CD8-positive, alpha-beta memory T cell (primary cell): Measurements from ENCODE around the gene RAB15. TPM values are rescaled to one million over a fixed set of nuclear protein-coding genes. Genes with fewer than 3 reads are reported as not detected.

Source experiments
- CTCF ChIA-PET: fragments of 350-600 bp; sonication (Branson Sonifier 250); formaldehyde crosslinking; loops from one replicate; lab custom pipeline; 2021; ENCODE audit warnings: antibody characterized with exemption; lab: Charles Lee
- POLR2A ChIA-PET: fragments of 350-600 bp; sonication (Branson Sonifier 250); formaldehyde crosslinking; loops from one replicate; lab custom pipeline; 2021; ENCODE audit warnings: antibody characterized with exemption; lab: Charles Lee
- DNase-seq, 5 donors: peaks; one replicate each; pipeline versions ENCODE4 v3.0.0 to v3.0.0-alpha.2; 2020 to 2022; ENCODE audit warnings: mixed read lengths in 1 of 5
- H3K27ac ChIP-seq: one replicate; pipeline ENCODE4 v1.7.0; 2013; ENCODE audit warnings: low read depth, mild to moderate bottlenecking, low read length, moderate library complexity
- H3K27me3 ChIP-seq: 2 replicates; pipeline ENCODE4 v1.7.0; 2013; ENCODE audit warnings: low read length, mild to moderate bottlenecking; ENCODE audit not compliant: insufficient read depth, poor library complexity, severe bottlenecking
- H3K36me3 ChIP-seq: 2 replicates; pipeline ENCODE4 v1.7.0; 2013; ENCODE audit warnings: mild to moderate bottlenecking, low read length, moderate library complexity; ENCODE audit not compliant: insufficient read depth
- H3K4me1 ChIP-seq: 2 replicates; pipeline ENCODE4 v1.7.0; 2013; ENCODE audit warnings: mild to moderate bottlenecking, low read length, moderate library complexity; ENCODE audit not compliant: insufficient read depth
- H3K4me3 ChIP-seq: 2 replicates; pipeline ENCODE4 v1.7.0; 2013; ENCODE audit warnings: mild to moderate bottlenecking, low read length
- H3K9me3 ChIP-seq: 2 replicates; pipeline ENCODE4 v1.7.0; 2013; ENCODE audit warnings: mild to moderate bottlenecking, low read length
- H3K27ac Mint-ChIP-seq, 8 donors: one replicate each; pipeline ENCODE4 v1.8.0; 2020 to 2021; ENCODE audit warnings: mixed read lengths in 8 of 8, mild to moderate bottlenecking in 6 of 8, inconsistent platforms in 3 of 8, moderate library complexity in 3 of 8
- H3K27me3 Mint-ChIP-seq, 2 donors: one replicate each; pipeline ENCODE4 v1.8.0; 2020 to 2021; ENCODE audit warnings: mixed read lengths in 2 of 2, mild to moderate bottlenecking in 1 of 2, moderate library complexity in 1 of 2
- H3K36me3 Mint-ChIP-seq, 3 donors: one replicate each; pipeline ENCODE4 v1.8.0; 2020 to 2021; ENCODE audit warnings: mixed read lengths in 3 of 3, inconsistent platforms in 1 of 3, mild to moderate bottlenecking in 1 of 3
- H3K4me1 Mint-ChIP-seq, 3 donors: one replicate each; pipeline ENCODE4 v1.8.0; 2020 to 2021; ENCODE audit warnings: mixed read lengths in 3 of 3, inconsistent platforms in 1 of 3, mild to moderate bottlenecking in 1 of 3
- H3K4me3 Mint-ChIP-seq, 7 donors: one replicate each; pipeline ENCODE4 v1.8.0; 2020 to 2021; ENCODE audit warnings: mixed read lengths in 7 of 7, mild to moderate bottlenecking in 6 of 7, moderate library complexity in 4 of 7, inconsistent platforms in 2 of 7
- H3K9me3 Mint-ChIP-seq, 5 donors: one replicate each; pipeline ENCODE4 v1.8.0; 2020 to 2022; ENCODE audit warnings: mixed read lengths in 5 of 5, mild to moderate bottlenecking in 3 of 5, moderate library complexity in 2 of 5, inconsistent platforms in 1 of 5
- polyA plus RNA-seq: library from polyadenylated mRNA; unstranded; fragments of 300-500 nt; fragmentation: Illumina TruSeq; gene quantifications from one replicate; pipeline ENCODE4 v1.2.3, GENCODE V29; 2021
- total RNA-seq, 2 experiments: library from RNA; stranded (reverse); gene quantifications; one replicate each; pipeline ENCODE4 v1.2.3, GENCODE V29; 2021

The RAB15 gene
- total and polyA plus RNA-seq, 3 experiments from 2014 or later, result 4.2 to 4.9 (median 4.7) TPM

DNA sequence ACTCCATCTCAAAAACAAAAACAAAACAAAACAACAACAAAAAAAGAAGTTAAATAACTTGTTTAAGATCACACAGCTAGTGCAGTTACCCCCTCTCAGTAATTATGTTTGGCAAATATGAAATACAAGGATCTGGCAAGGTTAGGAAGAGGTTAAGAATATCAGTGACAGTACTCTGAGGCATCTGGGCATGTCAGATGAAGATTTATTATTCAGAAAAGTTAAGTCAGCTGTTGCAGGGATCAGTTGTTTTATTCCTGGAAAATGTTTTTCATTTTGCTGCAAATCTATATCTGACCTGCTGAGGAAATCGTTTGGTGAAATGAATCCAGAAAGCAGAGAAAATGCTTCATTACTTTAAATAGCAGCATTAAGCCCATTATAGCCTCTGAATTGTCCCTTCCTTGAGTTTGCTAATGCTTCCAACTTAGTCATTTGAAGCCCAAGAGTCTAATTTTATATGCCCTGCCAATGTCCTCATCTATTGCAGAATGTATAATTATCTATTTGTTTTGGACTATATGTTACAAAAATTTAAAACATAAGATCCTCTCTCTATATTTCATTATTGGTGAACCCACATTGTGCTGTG is 37.7 kb downstream of the RAB15 start:
- Mint-ChIP-seq H3K4me3 (no peak overlapping the region), H3K36me3 (peaks cover 0 to 88% (median 16%) of the 10 kb centered on the region in 3 donors)
- H3K27ac ChIP-seq, result no peak overlapping the region

GRCh38 chr14:64932231-64932630 is 39.9 kb downstream of the RAB15 start:
- Mint-ChIP-seq H3K4me1 (peaks cover 36 to 42% (median 37%) of the 10 kb centered on the region in 3 donors), H3K27me3 (no peaks in the 10 kb centered on the region), H3K4me3 (no peak overlapping the region), H3K36me3 (peaks cover 0 to 69% (median 14%) of the 10 kb centered on the region in 3 donors), H3K27ac (peak overlapping the region in 3 of 8 donors; percentile 12 to 72 (median 48)), H3K9me3 (no peaks in the 10 kb centered on the region)
- no peak for DNase-seq
- ChIA-PET CTCF (no interaction called here), POLR2A (no interaction called here)
- Histone ChIP-seq H3K27me3 (no peaks in the 10 kb centered on the region), H3K9me3 (no peaks in the 10 kb centered on the region), H3K4me3 (no peak overlapping the region), H3K4me1 (peaks cover 67% of the 10 kb centered on the region), H3K27ac (no peak overlapping the region), H3K36me3 (peaks cover 25% of the 10 kb centered on the region)

More for the DNA sequence above, 37.7 kb downstream of the RAB15 start:
- H3K9me3 Mint-ChIP-seq, result no peaks in the 10 kb centered on the region
- H3K36me3 ChIP-seq, result peaks cover 25% of the 10 kb centered on the region
- peak overlapping the region in 7 of 8 donors; percentile 1 to 94 (median 51) for H3K27ac Mint-ChIP-seq
- peaks cover 43 to 61% (median 54%) of the 10 kb centered on the region in 3 donors for H3K4me1 Mint-ChIP-seq
- ChIA-PET CTCF (no interaction called here), POLR2A (no interaction called here)
- H3K27me3 Mint-ChIP-seq, result no peaks in the 10 kb centered on the region
- H3K27me3 ChIP-seq, result no peaks in the 10 kb centered on the region
- H3K4me1 ChIP-seq, result peaks cover 57% of the 10 kb centered on the region
- no peak overlapping the region for H3K4me3 ChIP-seq
- H3K9me3 ChIP-seq, result no peaks in the 10 kb centered on the region
- no peak for DNase-seq

DNA sequence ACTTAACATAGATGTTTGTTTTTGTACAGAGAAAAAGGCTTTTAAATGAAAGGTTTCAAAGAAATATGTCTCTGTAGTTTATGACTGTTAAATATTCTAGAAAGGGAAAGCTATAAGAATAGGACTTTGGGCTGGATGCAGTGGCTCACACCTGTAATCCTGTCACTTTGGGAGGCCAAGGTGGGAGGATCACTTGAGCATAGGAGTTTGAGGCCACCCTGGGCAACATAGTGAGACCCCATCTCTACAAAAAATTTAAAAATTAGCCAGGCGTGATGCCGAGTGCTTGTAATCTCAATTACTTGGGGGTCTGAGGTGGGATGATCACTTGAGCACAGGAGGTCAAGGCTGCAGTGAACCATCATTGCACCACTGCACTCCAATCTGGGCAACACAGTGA is 41.0 kb downstream of the RAB15 start:
- CTCF ChIA-PET, result interaction anchor here (1.2 kb wide), 1 partner anchor 9 kb away, joined by 3 read pairs; no protein-coding TSS in a partner anchor
- no peak overlapping the region for H3K27ac ChIP-seq
- peaks cover 3 to 71% (median 19%) of the 10 kb centered on the region in 3 donors for H3K36me3 Mint-ChIP-seq
- H3K36me3 ChIP-seq, result peaks cover 31% of the 10 kb centered on the region
- H3K4me1 ChIP-seq, result peaks cover 68% of the 10 kb centered on the region
- no peak overlapping the region for H3K4me3 Mint-ChIP-seq
- no peak for DNase-seq
- peak overlapping the region in 4 of 8 donors; percentile 66 to 97 (median 82) for H3K27ac Mint-ChIP-seq
- H3K9me3 ChIP-seq, result no peaks in the 10 kb centered on the region
- H3K27me3 Mint-ChIP-seq, result no peaks in the 10 kb centered on the region
- no peaks in the 10 kb centered on the region for H3K27me3 ChIP-seq
- POLR2A ChIA-PET, result interaction anchor here (1.0 kb wide), 1 partner anchor 17 kb away, joined by 4 read pairs; the partner anchor contains the start of gene CHURC1
- H3K4me3 ChIP-seq, result no peak overlapping the region
- no peaks in the 10 kb centered on the region for H3K9me3 Mint-ChIP-seq
- peaks cover 31 to 35% (median 32%) of the 10 kb centered on the region in 3 donors for H3K4me1 Mint-ChIP-seq

DNA sequence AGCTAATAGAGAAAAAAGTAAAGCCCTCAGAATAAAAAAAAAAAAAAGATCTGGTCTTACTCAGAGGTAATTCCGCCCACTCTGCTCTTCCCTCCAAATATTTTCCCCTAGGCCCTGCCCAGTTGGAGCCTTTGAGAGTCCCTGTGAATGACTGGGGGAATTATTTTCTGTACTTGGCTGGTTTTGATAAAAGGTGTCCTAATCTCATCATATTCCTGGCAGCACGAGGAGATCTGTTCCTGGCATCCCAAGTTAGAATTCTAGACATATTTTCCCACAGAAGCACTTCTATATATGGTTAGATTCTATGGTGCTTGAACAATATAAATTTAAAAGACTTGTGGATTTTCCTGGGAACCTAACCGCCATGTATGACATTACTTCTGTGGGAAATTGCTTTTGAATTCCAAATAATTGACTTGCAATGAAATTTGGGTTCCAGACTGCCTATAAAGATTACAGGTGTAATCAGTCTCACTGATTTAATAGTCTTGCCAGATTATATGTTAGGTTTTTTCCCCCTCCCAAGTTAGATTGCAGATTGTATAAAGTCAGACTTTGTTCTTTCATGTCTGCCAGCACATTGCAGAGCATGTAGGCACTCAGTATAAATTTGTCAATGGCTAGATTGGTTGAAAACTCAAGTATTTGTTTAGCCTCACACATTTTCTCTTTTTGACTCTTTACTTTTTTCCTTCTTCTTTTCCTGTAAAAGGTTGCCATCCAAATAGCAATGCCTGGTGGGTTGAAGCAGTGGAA is 41.9 kb downstream of the RAB15 start:
- Mint-ChIP-seq H3K27ac (peak overlapping the region in 2 of 8 donors; percentile 86 to 97), H3K4me3 (peak overlapping the region in 3 of 7 donors; percentile 13 to 58 (median 30)), H3K36me3 (peaks cover 3 to 71% (median 18%) of the 10 kb centered on the region in 3 donors), H3K4me1 (peaks cover 22 to 29% (median 26%) of the 10 kb centered on the region in 3 donors), H3K9me3 (no peaks in the 10 kb centered on the region), H3K27me3 (no peaks in the 10 kb centered on the region)
- Histone ChIP-seq H3K4me1 (peaks cover 65% of the 10 kb centered on the region), H3K27ac (no peak overlapping the region), H3K27me3 (no peaks in the 10 kb centered on the region), H3K36me3 (peaks cover 34% of the 10 kb centered on the region), H3K4me3 (no peak overlapping the region), H3K9me3 (no peaks in the 10 kb centered on the region)
- POLR2A ChIA-PET, result no interaction called here
- no peak for DNase-seq
- CTCF ChIA-PET, result interaction anchor here (0.5 to 1.2 kb wide), 2 partner anchors 10 to 239 kb away, joined by 3 read pairs; no protein-coding TSS in a partner anchor

DNA sequence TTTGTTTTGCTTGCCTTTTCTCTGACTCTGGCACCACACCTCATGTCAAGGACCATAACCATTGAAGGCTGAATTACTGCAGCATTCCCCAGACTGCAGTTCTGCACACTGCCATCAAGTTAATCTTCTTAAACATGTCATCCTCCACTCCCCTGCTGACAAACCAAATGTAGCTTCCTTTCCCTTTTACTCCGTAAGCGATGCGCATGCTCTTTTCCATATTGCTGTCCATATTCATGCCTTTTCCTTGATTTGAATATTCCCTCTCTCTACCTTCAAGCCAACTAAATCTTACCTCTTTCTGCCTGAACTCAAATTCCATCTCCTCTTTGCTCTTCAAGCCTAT is 43.1 kb downstream of the RAB15 start:
- no peak for DNase-seq
- H3K4me1 ChIP-seq, result peaks cover 76% of the 10 kb centered on the region
- peaks cover 43% of the 10 kb centered on the region for H3K36me3 ChIP-seq
- H3K4me3 ChIP-seq, result peak overlapping the region; percentile 33
- no peak overlapping the region for H3K27ac Mint-ChIP-seq
- H3K9me3 Mint-ChIP-seq, result no peaks in the 10 kb centered on the region
- peak overlapping the region; percentile 2 for H3K27ac ChIP-seq
- no peaks in the 10 kb centered on the region for H3K27me3 Mint-ChIP-seq
- ChIA-PET CTCF (interaction anchor here (1.1 kb wide), 1 partner anchor 58 kb away, joined by 3 read pairs; the partner anchor contains the start of gene FNTB), POLR2A (interaction anchor here (2.2 kb wide), 1 partner anchor 14 kb away, joined by 8 read pairs; the partner anchor contains the start of gene CHURC1)
- no peaks in the 10 kb centered on the region for H3K9me3 ChIP-seq
- H3K4me1 Mint-ChIP-seq, result peaks cover 19 to 26% (median 25%) of the 10 kb centered on the region in 3 donors
- peaks cover 7 to 68% (median 19%) of the 10 kb centered on the region in 3 donors for H3K36me3 Mint-ChIP-seq
- no peak overlapping the region for H3K4me3 Mint-ChIP-seq
- H3K27me3 ChIP-seq, result no peaks in the 10 kb centered on the region

- Histone ChIP-seq H3K36me3 (peaks cover 40% of the 10 kb centered on the region), H3K27ac (peak overlapping the region; percentile 13), H3K9me3 (no peaks in the 10 kb centered on the region), H3K27me3 (no peaks in the 10 kb centered on the region), H3K4me3 (peak overlapping the region; percentile 33), H3K4me1 (peaks cover 80% of the 10 kb centered on the region)
- Mint-ChIP-seq H3K27me3 (no peaks in the 10 kb centered on the region), H3K4me1 (peaks cover 25 to 32% (median 30%) of the 10 kb centered on the region in 3 donors), H3K36me3 (peaks cover 11 to 67% (median 20%) of the 10 kb centered on the region in 3 donors), H3K4me3 (no peak overlapping the region), H3K9me3 (no peaks in the 10 kb centered on the region), H3K27ac (no peak overlapping the region)
- POLR2A ChIA-PET, result interaction anchor here (0.8 to 2.2 kb wide), 2 partner anchors 10 to 14 kb away, joined by 3 to 8 read pairs; partner anchors contain the start of gene CHURC1
- CTCF ChIA-PET, result interaction anchor here (1.1 to 3.8 kb wide), 5 partner anchors 8 to 58 kb away, joined by 3 to 12 read pairs (median 4); partner anchors contain the start of gene FNTB
- DNase-seq, result peak in 2 of 5 donors; percentile 46 to 61
Measured at GRCh38 chr14:64928239-64929013, 43.7 kb downstream of the RAB15 start.

- Mint-ChIP-seq H3K36me3 (peaks cover 11 to 54% (median 17%) of the 10 kb centered on the region in 3 donors), H3K4me3 (no peak overlapping the region), H3K27ac (peak overlapping the region in 7 of 8 donors; percentile 3 to 89 (median 70)), H3K4me1 (peaks cover 28 to 38% (median 34%) of the 10 kb centered on the region in 3 donors), H3K27me3 (no peaks in the 10 kb centered on the region), H3K9me3 (no peaks in the 10 kb centered on the region)
- no peak overlapping the region for H3K27ac ChIP-seq
- DNase-seq, result no peak
- H3K4me1 ChIP-seq, result peaks cover 70% of the 10 kb centered on the region
- H3K27me3 ChIP-seq, result no peaks in the 10 kb centered on the region
- no peaks in the 10 kb centered on the region for H3K9me3 ChIP-seq
- no peak overlapping the region for H3K4me3 ChIP-seq
- H3K36me3 ChIP-seq, result peaks cover 26% of the 10 kb centered on the region
- POLR2A ChIA-PET, result interaction anchor here (2.2 kb wide), 1 partner anchor 12 kb away, joined by 8 read pairs; the partner anchor contains the start of gene CHURC1
- CTCF ChIA-PET, result interaction anchor here (1.1 to 3.8 kb wide), 4 partner anchors 10 to 49 kb away, joined by 3 to 12 read pairs (median 6); no protein-coding TSS in a partner anchor
Measured at GRCh38 chr14:64927031-64927430, 45.1 kb downstream of the RAB15 start.
